ENCODE data around the gene NSL1.

- TF ChIP-seq EZH2phosphoT487 (IDR thresholded peaks at IDR 0.05; ENCODE audit: insufficient read depth, low read depth): no peak
- TF ChIP-seq EZH2 (IDR thresholded peaks at IDR 0.05; ENCODE audit: insufficient read depth, poor library complexity, severe bottlenecking): no peak
These were observed at the start of gene NSL1, which contains the start of gene TATDN3 for GRCh38 chr1:212791676-212792395.

Data from GM23248 (cell line).